ENCODE data around the gene RARRES2.

The RARRES2 gene

GRCh38 chr7:150377196-150377595, 35.8 kb upstream of the RARRES2 start:
- peaks cover 11% of the 10 kb centered on the region for H3K4me1 ChIP-seq (ENCODE audit: insufficient read depth, poor library complexity, severe bottlenecking)
- no peaks in the 10 kb centered on the region for H3K27me3 ChIP-seq (ENCODE audit: insufficient read depth, poor library complexity, severe bottlenecking)
- H3K9me3 ChIP-seq (ENCODE audit: severe bottlenecking): no peaks in the 10 kb centered on the region
- no peak overlapping the region for H3K27ac ChIP-seq (ENCODE audit: poor library complexity, severe bottlenecking)
- H3K4me3 ChIP-seq (ENCODE audit: severe bottlenecking): no peak overlapping the region
- no peak for ATAC-seq (ENCODE audit: low read depth)
- no peak for DNase-seq (ENCODE audit: low spot score)
- peaks cover 13% of the 10 kb centered on the region for H3K36me3 ChIP-seq (ENCODE audit: low read depth)
- TF ChIP-seq, protein P1, sequence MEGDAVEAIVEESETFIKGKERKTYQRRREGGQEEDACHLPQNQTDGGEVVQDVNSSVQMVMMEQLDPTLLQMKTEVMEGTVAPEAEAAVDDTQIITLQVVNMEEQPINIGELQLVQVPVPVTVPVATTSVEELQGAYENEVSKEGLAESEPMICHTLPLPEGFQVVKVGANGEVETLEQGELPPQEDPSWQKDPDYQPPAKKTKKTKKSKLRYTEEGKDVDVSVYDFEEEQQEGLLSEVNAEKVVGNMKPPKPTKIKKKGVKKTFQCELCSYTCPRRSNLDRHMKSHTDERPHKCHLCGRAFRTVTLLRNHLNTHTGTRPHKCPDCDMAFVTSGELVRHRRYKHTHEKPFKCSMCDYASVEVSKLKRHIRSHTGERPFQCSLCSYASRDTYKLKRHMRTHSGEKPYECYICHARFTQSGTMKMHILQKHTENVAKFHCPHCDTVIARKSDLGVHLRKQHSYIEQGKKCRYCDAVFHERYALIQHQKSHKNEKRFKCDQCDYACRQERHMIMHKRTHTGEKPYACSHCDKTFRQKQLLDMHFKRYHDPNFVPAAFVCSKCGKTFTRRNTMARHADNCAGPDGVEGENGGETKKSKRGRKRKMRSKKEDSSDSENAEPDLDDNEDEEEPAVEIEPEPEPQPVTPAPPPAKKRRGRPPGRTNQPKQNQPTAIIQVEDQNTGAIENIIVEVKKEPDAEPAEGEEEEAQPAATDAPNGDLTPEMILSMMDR (IDR thresholded peaks at IDR 0.05; ENCODE audit: poor library complexity, severe bottlenecking): no peak

- Histone ChIP-seq H3K4me3 (ENCODE audit: severe bottlenecking) (no peak overlapping the region), H3K9me3 (ENCODE audit: severe bottlenecking) (no peaks in the 10 kb centered on the region), H3K4me1 (ENCODE audit: insufficient read depth, poor library complexity, severe bottlenecking) (peaks cover 11% of the 10 kb centered on the region), H3K36me3 (ENCODE audit: low read depth) (peaks cover 13% of the 10 kb centered on the region), H3K27ac (ENCODE audit: poor library complexity, severe bottlenecking) (no peak overlapping the region), H3K27me3 (ENCODE audit: insufficient read depth, poor library complexity, severe bottlenecking) (no peaks in the 10 kb centered on the region)
- TF ChIP-seq, protein P1 (IDR thresholded peaks at IDR 0.05; ENCODE audit: poor library complexity, severe bottlenecking): no peak
- DNase-seq (ENCODE audit: low spot score): no peak
- no peak for ATAC-seq (ENCODE audit: low read depth)
These were observed 35.1 kb upstream of the RARRES2 start for GRCh38 chr7:150376560-150376959.

- no peak for DNase-seq (ENCODE audit: low spot score)
These were observed 34.5 kb upstream of the RARRES2 start for GRCh38 chr7:150375662-150376521.

GRCh38 chr7:150374472-150374871, 33.0 kb upstream of the RARRES2 start:
- Histone ChIP-seq H3K27me3 (ENCODE audit: insufficient read depth, poor library complexity, severe bottlenecking) (no peaks in the 10 kb centered on the region), H3K27ac (ENCODE audit: poor library complexity, severe bottlenecking) (no peak overlapping the region), H3K9me3 (ENCODE audit: severe bottlenecking) (no peaks in the 10 kb centered on the region), H3K4me3 (ENCODE audit: severe bottlenecking) (no peak overlapping the region), H3K4me1 (ENCODE audit: insufficient read depth, poor library complexity, severe bottlenecking) (no peaks in the 10 kb centered on the region), H3K36me3 (ENCODE audit: low read depth) (peaks cover 16% of the 10 kb centered on the region)
- DNase-seq (ENCODE audit: low spot score) (no peak), ATAC-seq (ENCODE audit: low read depth) (no peak)
- TF ChIP-seq, protein P1 (IDR thresholded peaks at IDR 0.05; ENCODE audit: poor library complexity, severe bottlenecking): no peak

More at GRCh38 chr7:150375662-150376521, 34.5 kb upstream of the RARRES2 start:
- TF ChIP-seq, protein P1 (IDR thresholded peaks at IDR 0.05; ENCODE audit: poor library complexity, severe bottlenecking): no peak
- peaks cover 10% of the 10 kb centered on the region for H3K4me1 ChIP-seq (ENCODE audit: insufficient read depth, poor library complexity, severe bottlenecking)
- no peaks in the 10 kb centered on the region for H3K27me3 ChIP-seq (ENCODE audit: insufficient read depth, poor library complexity, severe bottlenecking)
- H3K36me3 ChIP-seq (ENCODE audit: low read depth): peaks cover 13% of the 10 kb centered on the region
- H3K4me3 ChIP-seq (ENCODE audit: severe bottlenecking): no peak overlapping the region
- ATAC-seq (ENCODE audit: low read depth): no peak
- H3K27ac ChIP-seq (ENCODE audit: poor library complexity, severe bottlenecking): no peak overlapping the region
- H3K9me3 ChIP-seq (ENCODE audit: severe bottlenecking): no peaks in the 10 kb centered on the region

- DNase-seq (ENCODE audit: low spot score): no peak
- ATAC-seq (ENCODE audit: low read depth): no peak
- Histone ChIP-seq H3K36me3 (ENCODE audit: low read depth) (peaks cover 16% of the 10 kb centered on the region), H3K4me1 (ENCODE audit: insufficient read depth, poor library complexity, severe bottlenecking) (no peaks in the 10 kb centered on the region), H3K27ac (ENCODE audit: poor library complexity, severe bottlenecking) (no peak overlapping the region), H3K9me3 (ENCODE audit: severe bottlenecking) (no peaks in the 10 kb centered on the region), H3K27me3 (ENCODE audit: insufficient read depth, poor library complexity, severe bottlenecking) (no peaks in the 10 kb centered on the region), H3K4me3 (ENCODE audit: severe bottlenecking) (no peak overlapping the region)
- TF ChIP-seq, protein P1 (IDR thresholded peaks at IDR 0.05; ENCODE audit: poor library complexity, severe bottlenecking): no peak
These were observed 32.6 kb upstream of the RARRES2 start for GRCh38 chr7:150374026-150374425.
